CD14-positive monocyte (primary cell): Measurements from ENCODE around the gene R3HDM4. TPM values are rescaled to one million over a fixed set of nuclear protein-coding genes. Genes with fewer than 3 reads are reported as not detected.
A peak's percentile ranks its signal among the peaks of the same experiment; 100 is the strongest.

Source experiments
- DNase-seq, 3 donors: peaks; one replicate each; pipeline ENCODE4 v3.0.0-alpha.2; 2011 to 2022
- H2AFZ ChIP-seq: 2 replicates; pipeline ENCODE4 v1.6.0; 2012; ENCODE audit warnings: mild to moderate bottlenecking, low read depth, low read length, inconsistent platforms; ENCODE audit not compliant: insufficient read depth, poor library complexity, severe bottlenecking
- H3K27ac ChIP-seq, 2 donors: 1 replicate in 1 of 2; 2 replicates in 1 of 2; pipeline ENCODE4 v1.5.1; 2012 to 2013; ENCODE audit warnings: low read length in 2 of 2, control low read depth in 1 of 2, inconsistent platforms in 1 of 2, low read depth in 1 of 2, mild to moderate bottlenecking in 1 of 2
- H3K27me3 ChIP-seq, 2 donors: one replicate each; pipeline versions ENCODE4 v1.6.0 to v1.6.1; 2011 to 2013; ENCODE audit warnings: low read length in 2 of 2; ENCODE audit not compliant: control insufficient read depth in 2 of 2, insufficient read depth in 2 of 2
- H3K36me3 ChIP-seq, 2 donors: replicated peaks in 1 of 2; 1 replicate in 1 of 2; 2 replicates in 1 of 2; pipeline versions ENCODE4 v1.5.1 to v1.6.1; 2012 to 2013; ENCODE audit warnings: low read length in 2 of 2, control low read depth in 1 of 2, inconsistent platforms in 1 of 2, mild to moderate bottlenecking in 1 of 2; ENCODE audit not compliant: insufficient read depth in 2 of 2, control insufficient read depth in 1 of 2
- H3K4me1 ChIP-seq, 2 donors: 1 replicate in 1 of 2; 2 replicates in 1 of 2; pipeline versions ENCODE4 v1.5.1 to v1.6.1; 2012 to 2013; ENCODE audit warnings: low read length in 2 of 2, control low read depth in 1 of 2, inconsistent platforms in 1 of 2, mild to moderate bottlenecking in 1 of 2, moderate library complexity in 1 of 2; ENCODE audit not compliant: insufficient read depth in 2 of 2, control insufficient read depth in 1 of 2
- H3K4me2 ChIP-seq: replicated peaks from 2 replicates; pipeline ENCODE3; 2012; ENCODE audit warnings: low read length, moderate library complexity, mild to moderate bottlenecking; ENCODE audit not compliant: poor library complexity, severe bottlenecking; ENCODE audit errors: extremely low read depth
- H3K4me3 ChIP-seq, 3 experiments: fragments of 200-600 bp in 1 of 3; sonication (generic) in 1 of 3; replicated peaks in 1 of 3; 1 replicate in 2 of 3; 2 replicates in 1 of 3; pipeline ENCODE4 v1.5.1; 2011 to 2013; ENCODE audit warnings: low read length in 3 of 3, mild to moderate bottlenecking in 3 of 3, control low read depth in 2 of 3, low read depth in 2 of 3, inconsistent platforms in 1 of 3, moderate library complexity in 1 of 3
- H3K79me2 ChIP-seq: 2 replicates; pipeline ENCODE4 v1.6.0; 2012; ENCODE audit warnings: mild to moderate bottlenecking, control low read depth, inconsistent platforms, low read length, moderate library complexity; ENCODE audit not compliant: insufficient read depth
- H3K9ac ChIP-seq: 2 replicates; pipeline ENCODE4 v1.6.0; 2017; ENCODE audit warnings: low read length, mild to moderate bottlenecking; ENCODE audit not compliant: insufficient read depth, poor library complexity, severe bottlenecking
- H3K9me3 ChIP-seq, 2 donors: replicated peaks in 1 of 2; 1 replicate in 1 of 2; 2 replicates in 1 of 2; pipeline versions ENCODE4 v1.5.1 to v1.6.1; 2012 to 2013; ENCODE audit warnings: low read length in 2 of 2, control low read depth in 1 of 2; ENCODE audit not compliant: control insufficient read depth in 1 of 2, insufficient read depth in 1 of 2
- H4K20me1 ChIP-seq: 2 replicates; pipeline ENCODE4 v1.6.0; 2012; ENCODE audit warnings: mild to moderate bottlenecking, low read length, control low read depth, moderate library complexity; ENCODE audit not compliant: insufficient read depth
- H3K27ac Mint-ChIP-seq, 7 donors: one replicate each; pipeline ENCODE4 v1.8.0; 2020; ENCODE audit warnings: mild to moderate bottlenecking in 7 of 7, mixed read lengths in 7 of 7, moderate library complexity in 6 of 7, inconsistent platforms in 2 of 7
- H3K27me3 Mint-ChIP-seq, 3 donors: one replicate each; pipeline ENCODE4 v1.8.0; 2021 to 2022; ENCODE audit warnings: low read depth in 3 of 3, mild to moderate bottlenecking in 3 of 3, mixed read lengths in 3 of 3, moderate library complexity in 3 of 3, inconsistent platforms in 1 of 3
- H3K36me3 Mint-ChIP-seq, 2 donors: one replicate each; pipeline ENCODE4 v1.8.0; 2020; ENCODE audit warnings: mixed read lengths in 2 of 2, inconsistent platforms in 1 of 2, mild to moderate bottlenecking in 1 of 2
- H3K4me1 Mint-ChIP-seq: one replicate; pipeline ENCODE4 v1.8.0; 2020; ENCODE audit warnings: mild to moderate bottlenecking, mixed read lengths
- H3K4me3 Mint-ChIP-seq, 2 donors: one replicate each; pipeline ENCODE4 v1.8.0; 2020; ENCODE audit warnings: mild to moderate bottlenecking in 2 of 2, mixed read lengths in 2 of 2, moderate library complexity in 1 of 2
- H3K9me3 Mint-ChIP-seq, 7 donors: one replicate each; pipeline ENCODE4 v1.8.0; 2020 to 2022; ENCODE audit warnings: mixed read lengths in 7 of 7, mild to moderate bottlenecking in 6 of 7, moderate library complexity in 6 of 7, inconsistent platforms in 2 of 7
- WGBS: methylation state at CpG from one replicate; pipeline ENCODE4 v1.1.5; 2013; ENCODE audit warnings: missing lambda C conversion rate; ENCODE audit not compliant: insufficient coverage; 5-methylcytosine and 5-hydroxymethylcytosine counted together
- intact Hi-C, 2 donors: fragments of 100-400 bp; cut with micrococcal nuclease; formaldehyde crosslinking; loops; one replicate each; pipeline versions ENCODE4 v1.15.0 to v1.15.1; 2023
- polyA plus RNA-seq, 3 donors: library from polyadenylated mRNA; depleted of rRNA in 1 of 3; unstranded in 2 of 3; stranded (reverse) in 1 of 3; fragments of 300-500 nt in 2 of 3; fragments of >200 nt in 1 of 3; fragmentation: Illumina TruSeq in 2 of 3; gene quantifications; 1 replicate in 2 of 3; 2 replicates in 1 of 3; pipeline ENCODE4 v1.2.3, GENCODE V29; 2012 to 2021
- TF ChIP-seq, protein P1 (sequence below): fragments of 200-600 bp; IDR thresholded peaks from one replicate; pipeline ENCODE4 v1.8.0; 2022; ENCODE audit warnings: antibody characterized with exemption, mild to moderate bottlenecking

R3HDM4 gene
- polyA plus RNA-seq, 3 donors = 70.8 to 99.9 (median 78.7) TPM

DNA sequence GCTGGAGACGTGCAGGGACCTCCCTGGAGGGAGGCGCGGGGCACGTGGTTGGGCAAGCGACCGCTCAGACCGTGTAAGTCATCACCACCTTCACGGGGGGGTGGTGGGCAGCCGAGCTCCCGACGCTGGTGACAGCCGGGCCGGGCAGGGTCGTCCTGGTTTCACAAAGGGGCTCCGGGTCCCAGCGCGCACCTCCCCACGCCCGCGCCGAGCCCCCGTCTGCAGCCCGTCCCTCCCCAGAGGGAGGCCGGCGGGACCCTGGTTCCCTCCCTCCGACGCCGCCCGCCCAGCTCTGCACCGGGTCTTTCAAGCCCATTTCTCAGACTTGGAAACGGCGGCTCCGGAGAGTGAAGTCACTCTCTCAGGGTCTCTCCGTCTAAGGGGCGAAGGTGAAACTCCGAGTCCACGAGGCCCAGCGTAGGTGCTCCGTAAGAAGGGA lies 12.1 kb upstream of the R3HDM4 start:
- H3K27me3 ChIP-seq = peaks cover 4 to 13% of the 10 kb centered on the region in 2 donors
- H4K20me1 ChIP-seq = peaks cover 31% of the 10 kb centered on the region

DNA sequence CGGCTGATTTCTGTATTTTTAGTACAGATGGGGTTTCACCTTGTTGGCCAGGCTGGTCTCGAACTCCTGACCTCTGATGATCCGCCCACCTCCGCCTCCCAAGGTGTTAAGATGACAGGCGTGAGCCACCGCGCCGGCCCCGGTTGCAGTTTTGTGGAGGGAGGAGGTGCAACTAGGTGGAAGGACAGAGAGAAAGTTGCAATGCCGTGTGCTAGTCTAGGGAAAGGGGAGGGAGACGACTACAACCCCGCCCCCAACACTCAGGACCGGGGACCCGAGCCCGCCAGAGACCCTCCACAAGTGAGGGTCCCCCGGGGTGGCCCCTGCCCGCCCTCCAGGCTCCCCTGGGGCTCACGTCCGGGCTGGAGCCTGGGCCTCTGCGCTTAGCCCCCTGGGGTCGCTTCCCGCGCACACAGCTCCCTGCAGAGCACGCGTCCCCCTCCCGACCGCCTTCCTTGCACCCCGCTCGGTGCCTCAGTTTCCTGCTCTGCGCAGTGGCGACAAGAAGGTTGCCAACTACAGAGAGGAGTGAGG lies 11.6 kb upstream of the R3HDM4 start:
- intact Hi-C loops = loop anchor here in 1 of 2 donors (5.0 to 10.0 kb wide), 2 partner anchors 178 to 320 kb away; partner anchors contain the start of genes ATP5F1D, GPX4 and MIDN
- peak overlapping the region; percentile 88 for H3K9ac ChIP-seq
- peaks cover 47 to 52% of the 10 kb centered on the region in 2 donors for H3K4me1 ChIP-seq
- Mint-ChIP-seq H3K9me3 (peaks cover 0 to 4% (median 2%) of the 10 kb centered on the region in 7 donors), H3K4me1 (peaks cover 40% of the 10 kb centered on the region), H3K4me3 (peak overlapping the region; percentile 84 to 87), H3K36me3 (peaks cover 2 to 7% of the 10 kb centered on the region in 2 donors), H3K27ac (peak overlapping the region in 1 of 7 donors; percentile 68), H3K27me3 (peaks cover 17 to 24% (median 23%) of the 10 kb centered on the region in 3 donors)
- peak overlapping the region; percentile 89 to 99 (median 90) for H3K4me3 ChIP-seq
- 14% methylated on average over 17 of the region's 31 CpGs for WGBS
- peak overlapping the region; percentile 99 for H3K4me2 ChIP-seq
- H3K79me2 ChIP-seq = peaks cover 56% of the 10 kb centered on the region
- peaks cover 4 to 17% of the 10 kb centered on the region in 2 donors for H3K27me3 ChIP-seq
- H4K20me1 ChIP-seq = peaks cover 26% of the 10 kb centered on the region
- no peaks in the 10 kb centered on the region for H3K9me3 ChIP-seq
- peak overlapping the region; percentile 95 for H2AFZ ChIP-seq
- no peak for DNase-seq
- TF ChIP-seq, protein P1, sequence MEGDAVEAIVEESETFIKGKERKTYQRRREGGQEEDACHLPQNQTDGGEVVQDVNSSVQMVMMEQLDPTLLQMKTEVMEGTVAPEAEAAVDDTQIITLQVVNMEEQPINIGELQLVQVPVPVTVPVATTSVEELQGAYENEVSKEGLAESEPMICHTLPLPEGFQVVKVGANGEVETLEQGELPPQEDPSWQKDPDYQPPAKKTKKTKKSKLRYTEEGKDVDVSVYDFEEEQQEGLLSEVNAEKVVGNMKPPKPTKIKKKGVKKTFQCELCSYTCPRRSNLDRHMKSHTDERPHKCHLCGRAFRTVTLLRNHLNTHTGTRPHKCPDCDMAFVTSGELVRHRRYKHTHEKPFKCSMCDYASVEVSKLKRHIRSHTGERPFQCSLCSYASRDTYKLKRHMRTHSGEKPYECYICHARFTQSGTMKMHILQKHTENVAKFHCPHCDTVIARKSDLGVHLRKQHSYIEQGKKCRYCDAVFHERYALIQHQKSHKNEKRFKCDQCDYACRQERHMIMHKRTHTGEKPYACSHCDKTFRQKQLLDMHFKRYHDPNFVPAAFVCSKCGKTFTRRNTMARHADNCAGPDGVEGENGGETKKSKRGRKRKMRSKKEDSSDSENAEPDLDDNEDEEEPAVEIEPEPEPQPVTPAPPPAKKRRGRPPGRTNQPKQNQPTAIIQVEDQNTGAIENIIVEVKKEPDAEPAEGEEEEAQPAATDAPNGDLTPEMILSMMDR = no peak
- peak overlapping the region in 1 of 2 donors; percentile 87 for H3K27ac ChIP-seq
- H3K36me3 ChIP-seq = peaks cover 0 to 2% of the 10 kb centered on the region in 2 donors

More for the DNA sequence above, 12.1 kb upstream of the R3HDM4 start:
- Mint-ChIP-seq H3K36me3 (peaks cover 6 to 12% of the 10 kb centered on the region in 2 donors), H3K4me1 (peaks cover 43% of the 10 kb centered on the region), H3K27ac (peak overlapping the region in 5 of 7 donors; percentile 68 to 90 (median 87)), H3K9me3 (peaks cover 0 to 4% (median 2%) of the 10 kb centered on the region in 7 donors), H3K4me3 (peak overlapping the region; percentile 84 to 87), H3K27me3 (peaks cover 17 to 21% (median 19%) of the 10 kb centered on the region in 3 donors)
- peak overlapping the region; percentile 95 for H2AFZ ChIP-seq
- intact Hi-C loops = loop anchor here in 1 of 2 donors (5.0 to 10.0 kb wide), 2 partner anchors 177 to 320 kb away; partner anchors contain the start of genes ATP5F1D, GPX4 and MIDN
- H3K79me2 ChIP-seq = peaks cover 61% of the 10 kb centered on the region
- peak overlapping the region; percentile 47 to 87 for H3K27ac ChIP-seq
- DNase-seq = peak in 1 of 3 donors; percentile 58
- H3K4me2 ChIP-seq = peak overlapping the region; percentile 99
- peaks cover 4 to 6% of the 10 kb centered on the region in 2 donors for H3K36me3 ChIP-seq
- H3K9ac ChIP-seq = peak overlapping the region; percentile 88
- no peaks in the 10 kb centered on the region for H3K9me3 ChIP-seq
- WGBS = under 1% methylated on average over 39 of the region's 39 CpGs
- TF ChIP-seq, protein P1 = no peak
- H3K4me3 ChIP-seq = peak overlapping the region; percentile 89 to 99 (median 90)
- peaks cover 45 to 51% of the 10 kb centered on the region in 2 donors for H3K4me1 ChIP-seq
